Body of pancreas (tissue), 4 donors: ENCODE results near the gene KCTD19. TPM values are rescaled to one million over a fixed set of nuclear protein-coding genes. Genes with fewer than 3 reads are reported as not detected.
A peak's percentile ranks its signal among the peaks of the same experiment; 100 is the strongest.

Source experiments
- ATAC-seq: fragments of 150-250 bp; one replicate; pipeline ENCODE4 v1.9.1; 2016
- DNase-seq, 4 donors: peaks; one replicate each; pipeline ENCODE4 v3.0.0-alpha.2; 2019
- H3K27ac ChIP-seq, 4 donors: fragments of 200-600 bp; sonication (generic); 1 replicate in 3 of 4; 2 replicates in 1 of 4; pipeline versions ENCODE4 v1.5.1 to v1.6.1; 2016 to 2019; ENCODE audit warnings: mild to moderate bottlenecking in 1 of 4, mixed read lengths in 1 of 4, moderate library complexity in 1 of 4
- H3K27me3 ChIP-seq, 2 donors: fragments of 200-600 bp; sonication (generic); one replicate each; pipeline ENCODE4 v1.6.0; 2016; ENCODE audit warnings: mild to moderate bottlenecking in 1 of 2
- H3K36me3 ChIP-seq, 2 donors: fragments of 200-600 bp; sonication (generic); replicated peaks in 1 of 2; 2 replicates each; pipeline ENCODE4 v1.5.1; 2016; ENCODE audit warnings: low read depth in 2 of 2; ENCODE audit not compliant: insufficient read depth in 1 of 2
- H3K4me1 ChIP-seq: fragments of 200-600 bp; sonication (generic); one replicate; pipeline ENCODE4 v1.6.0; 2016
- H3K4me3 ChIP-seq, 2 donors: fragments of 200-600 bp; sonication (generic); 1 replicate in 1 of 2; 2 replicates in 1 of 2; pipeline ENCODE4 v1.5.1; 2016 to 2019
- H3K9me3 ChIP-seq, 3 donors: fragments of 200-600 bp; sonication (generic); 1 replicate in 2 of 3; 2 replicates in 1 of 3; pipeline ENCODE4 v1.5.1; 2016
- POLR2A ChIP-seq, 3 donors: fragments of 450-650 bp; IDR thresholded peaks; one replicate each; pipeline ENCODE4 v1.6.1; 2016; ENCODE audit warnings: antibody characterized with exemption in 3 of 3, mild to moderate bottlenecking in 2 of 3
- WGBS, 2 donors: methylation state at CpG; one replicate each; pipeline ENCODE4 v1.1.5; 2017; 5-methylcytosine and 5-hydroxymethylcytosine counted together
- intact Hi-C: fragments of 100-400 bp; cut with DNase I; formaldehyde crosslinking; loops from one replicate; pipeline ENCODE4 v1.15.1; 2023
- total RNA-seq, 2 donors: library from RNA; depleted of rRNA; stranded (reverse); fragments of >200 nt; gene quantifications; one replicate each; pipeline ENCODE4 v1.1.0, GENCODE V29; 2016
- TF ChIP-seq, protein P1 (sequence below), 7 experiments: fragments of 450-650 bp in 4 of 7; fragments of 200-600 bp in 3 of 7; sonication (generic) in 3 of 7; IDR thresholded peaks; one replicate each; pipeline ENCODE4 v1.5.1; 2016 to 2019; ENCODE audit warnings: antibody characterized with exemption in 7 of 7

The KCTD19 gene
- total RNA-seq, 2 donors from 2014 or later: under 0.01 TPM; not detected in 1

DNA sequence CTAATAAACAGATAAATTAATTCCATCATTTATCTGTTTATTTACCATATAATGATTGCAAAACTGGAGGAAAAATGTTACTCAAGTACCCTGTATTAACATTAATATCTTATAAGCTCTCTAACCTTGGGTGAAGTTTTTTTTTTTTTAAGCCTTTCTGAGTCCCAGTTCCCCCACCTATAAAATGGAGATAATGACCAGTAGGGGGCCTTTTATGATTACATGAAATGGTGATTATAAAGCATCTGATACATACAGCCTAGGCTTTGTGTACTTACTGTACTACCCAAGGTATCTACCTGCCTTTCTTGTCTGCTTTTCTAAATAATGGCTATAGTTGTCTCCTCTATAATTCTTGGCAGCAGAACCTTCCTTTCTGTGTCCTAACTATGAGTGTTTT is 22.6 kb upstream of the KCTD19 start:
- no peak overlapping the region for H3K27ac ChIP-seq
- H3K4me3 ChIP-seq: no peak overlapping the region
- no peaks in the 10 kb centered on the region for H3K27me3 ChIP-seq
- ATAC-seq (no peak), DNase-seq (no peak)
- no peaks in the 10 kb centered on the region for H3K4me1 ChIP-seq
- intact Hi-C loops: no loop called here
- H3K9me3 ChIP-seq: no peaks in the 10 kb centered on the region
- no peaks in the 10 kb centered on the region for H3K36me3 ChIP-seq
- TF ChIP-seq POLR2A (IDR thresholded peaks at IDR 0.05): no peak
- TF ChIP-seq, protein P1, sequence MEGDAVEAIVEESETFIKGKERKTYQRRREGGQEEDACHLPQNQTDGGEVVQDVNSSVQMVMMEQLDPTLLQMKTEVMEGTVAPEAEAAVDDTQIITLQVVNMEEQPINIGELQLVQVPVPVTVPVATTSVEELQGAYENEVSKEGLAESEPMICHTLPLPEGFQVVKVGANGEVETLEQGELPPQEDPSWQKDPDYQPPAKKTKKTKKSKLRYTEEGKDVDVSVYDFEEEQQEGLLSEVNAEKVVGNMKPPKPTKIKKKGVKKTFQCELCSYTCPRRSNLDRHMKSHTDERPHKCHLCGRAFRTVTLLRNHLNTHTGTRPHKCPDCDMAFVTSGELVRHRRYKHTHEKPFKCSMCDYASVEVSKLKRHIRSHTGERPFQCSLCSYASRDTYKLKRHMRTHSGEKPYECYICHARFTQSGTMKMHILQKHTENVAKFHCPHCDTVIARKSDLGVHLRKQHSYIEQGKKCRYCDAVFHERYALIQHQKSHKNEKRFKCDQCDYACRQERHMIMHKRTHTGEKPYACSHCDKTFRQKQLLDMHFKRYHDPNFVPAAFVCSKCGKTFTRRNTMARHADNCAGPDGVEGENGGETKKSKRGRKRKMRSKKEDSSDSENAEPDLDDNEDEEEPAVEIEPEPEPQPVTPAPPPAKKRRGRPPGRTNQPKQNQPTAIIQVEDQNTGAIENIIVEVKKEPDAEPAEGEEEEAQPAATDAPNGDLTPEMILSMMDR (IDR thresholded peaks at IDR 0.05): peak in 5 of 7 experiments; percentile 15 to 36 (median 27)

- no peak for DNase-seq
- no peaks in the 10 kb centered on the region for H3K36me3 ChIP-seq
- no peaks in the 10 kb centered on the region for H3K9me3 ChIP-seq
- WGBS, 2 donors: 63 to 69% methylated on average over 3 of the region's 3 CpGs
- H3K4me1 ChIP-seq: no peaks in the 10 kb centered on the region
- no peak overlapping the region for H3K4me3 ChIP-seq
- TF ChIP-seq, protein P1 (IDR thresholded peaks at IDR 0.05): no peak
- no peak for TF ChIP-seq POLR2A (IDR thresholded peaks at IDR 0.05)
- H3K27me3 ChIP-seq: no peaks in the 10 kb centered on the region
- ATAC-seq: no peak
- intact Hi-C loops: no loop called here
- H3K27ac ChIP-seq: peak overlapping the region in 1 of 4 donors; percentile 27
Measured at GRCh38 chr16:67346341-67346740, 19.8 kb upstream of the KCTD19 start.

- intact Hi-C loops: no loop called here
- Histone ChIP-seq H3K9me3 (no peaks in the 10 kb centered on the region), H3K27ac (peak overlapping the region in 2 of 4 donors; percentile 27 to 43), H3K36me3 (no peaks in the 10 kb centered on the region), H3K4me3 (no peak overlapping the region), H3K27me3 (no peaks in the 10 kb centered on the region), H3K4me1 (no peaks in the 10 kb centered on the region)
- 50 to 52% methylated on average over 1 of the region's 1 CpG for WGBS, 2 donors
- DNase-seq: no peak
- ATAC-seq: no peak
- TF ChIP-seq, protein P1 (IDR thresholded peaks at IDR 0.05): no peak
- TF ChIP-seq POLR2A (IDR thresholded peaks at IDR 0.05): no peak
Measured at GRCh38 chr16:67345401-67345800, 18.9 kb upstream of the KCTD19 start.

DNA sequence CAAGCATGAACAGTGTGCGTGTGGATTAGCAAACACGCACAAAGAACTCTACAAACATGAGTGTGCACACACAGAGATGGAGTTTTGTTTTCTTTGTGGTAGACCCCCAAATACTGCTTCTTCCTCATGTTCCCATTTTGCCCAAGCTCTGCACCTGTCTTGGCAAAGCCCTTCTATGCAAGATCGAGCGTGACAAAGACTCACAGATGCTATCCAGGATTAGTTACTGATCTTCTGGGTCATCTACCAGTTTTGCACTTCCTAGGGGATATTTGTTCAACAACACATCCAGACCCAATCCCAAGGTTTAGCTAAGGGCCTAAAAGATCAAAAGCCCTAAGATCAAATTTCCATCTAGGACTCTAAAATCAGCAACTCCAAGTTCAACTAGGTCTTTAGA is 16.1 kb upstream of the KCTD19 start:
- DNase-seq (no peak), ATAC-seq (no peak)
- no peaks in the 10 kb centered on the region for H3K36me3 ChIP-seq
- H3K27me3 ChIP-seq: no peaks in the 10 kb centered on the region
- no peak for TF ChIP-seq POLR2A (IDR thresholded peaks at IDR 0.05)
- TF ChIP-seq, protein P1 (IDR thresholded peaks at IDR 0.05): no peak
- H3K9me3 ChIP-seq: no peaks in the 10 kb centered on the region
- intact Hi-C loops: no loop called here
- H3K4me3 ChIP-seq: no peak overlapping the region
- WGBS, 2 donors: 89% methylated on average over 4 of the region's 4 CpGs
- no peak overlapping the region for H3K27ac ChIP-seq
- H3K4me1 ChIP-seq: no peaks in the 10 kb centered on the region

- Histone ChIP-seq H3K27me3 (no peaks in the 10 kb centered on the region), H3K9me3 (no peaks in the 10 kb centered on the region), H3K4me3 (no peak overlapping the region), H3K36me3 (no peaks in the 10 kb centered on the region), H3K27ac (no peak overlapping the region), H3K4me1 (no peaks in the 10 kb centered on the region)
- DNase-seq (no peak), ATAC-seq (no peak)
- WGBS, 2 donors: 91 to 92% methylated on average over 3 of the region's 3 CpGs
- TF ChIP-seq, protein P1 (IDR thresholded peaks at IDR 0.05): no peak
- TF ChIP-seq POLR2A (IDR thresholded peaks at IDR 0.05): no peak
- intact Hi-C loops: no loop called here
Measured at GRCh38 chr16:67341250-67341649, 14.7 kb upstream of the KCTD19 start.
